ENCODE results near the gene TFB2M.

GRCh38 chr1:246506674-246507481 lies 59.2 kb downstream of the TFB2M start, which contains the start of gene SMYD3:
- TF ChIP-seq YY1 (IDR thresholded peaks at IDR 0.05; ENCODE audit: insufficient read depth, insufficient read length) (no peak), ZNF274 (IDR thresholded peaks at IDR 0.05; ENCODE audit: low read depth, low read length) (no peak), SUZ12 (IDR thresholded peaks at IDR 0.05; ENCODE audit: extremely low read depth, insufficient read depth, insufficient read length) (no peak)
